Stimulated activated naive CD8-positive, alpha-beta T cell treated with anti-CD3 and anti-CD28 coated beads, Interleukin-15, Interleukin-2, amounts not matched to agents 100 U/mL and 50 U/mL, for 24 hours (primary cell): ENCODE results near the gene DENND1C.

Experiments used
- ATAC-seq: fragments of 150-1000 bp; cut with Tn5 transposase; one replicate; pipeline ENCODE4 v1.10.0; 2021
- DNase-seq: peaks from one replicate; pipeline ENCODE4 v3.0.0; 2021

DENND1C gene

DNA sequence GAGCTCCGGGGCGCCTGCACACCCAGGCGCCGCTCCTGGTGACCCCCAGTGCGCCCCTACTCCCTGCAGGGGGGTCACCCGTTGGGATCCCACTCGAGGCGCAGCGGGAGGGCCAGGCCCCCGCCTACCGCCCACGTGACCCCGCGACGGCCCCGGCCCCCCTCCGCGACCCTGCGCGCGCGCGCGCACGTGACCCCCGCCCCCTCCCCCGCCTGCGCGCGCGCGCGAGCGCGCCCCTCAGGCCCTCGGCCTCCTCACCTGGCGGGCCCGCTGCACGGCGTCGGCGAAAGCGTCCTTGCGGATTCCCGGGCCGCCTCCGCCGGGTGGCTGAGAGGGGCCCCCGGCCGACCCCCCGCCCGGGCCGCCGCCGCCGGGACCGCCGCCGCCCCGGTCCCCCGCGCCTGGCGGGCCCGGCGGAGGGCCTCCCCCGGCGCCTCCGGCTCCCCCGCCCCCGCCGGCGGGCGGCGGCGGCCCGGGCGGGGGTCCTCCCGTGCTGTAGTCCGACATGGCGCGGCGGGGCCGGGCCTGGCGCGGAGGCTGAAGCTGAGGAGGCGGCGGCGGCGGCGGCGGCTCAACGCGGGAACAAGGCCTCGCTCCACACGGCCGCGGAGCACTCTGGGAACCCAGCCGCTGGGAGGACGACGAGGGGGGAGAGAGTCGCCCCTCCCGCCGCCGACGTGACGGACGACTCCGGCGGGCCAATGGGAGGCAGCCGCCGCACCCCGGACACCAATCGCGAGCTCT, 57.2 kb downstream of the DENND1C start, which contains the start of gene KHSRP:
Gene KHSRP, minus strand, starts transcription at position 617 of the 744 bp plus-strand sequence. Its CDS starts 110 bp downstream, at position 507.
- DNase-seq (peak; percentile 49), ATAC-seq (no peak)

DNA sequence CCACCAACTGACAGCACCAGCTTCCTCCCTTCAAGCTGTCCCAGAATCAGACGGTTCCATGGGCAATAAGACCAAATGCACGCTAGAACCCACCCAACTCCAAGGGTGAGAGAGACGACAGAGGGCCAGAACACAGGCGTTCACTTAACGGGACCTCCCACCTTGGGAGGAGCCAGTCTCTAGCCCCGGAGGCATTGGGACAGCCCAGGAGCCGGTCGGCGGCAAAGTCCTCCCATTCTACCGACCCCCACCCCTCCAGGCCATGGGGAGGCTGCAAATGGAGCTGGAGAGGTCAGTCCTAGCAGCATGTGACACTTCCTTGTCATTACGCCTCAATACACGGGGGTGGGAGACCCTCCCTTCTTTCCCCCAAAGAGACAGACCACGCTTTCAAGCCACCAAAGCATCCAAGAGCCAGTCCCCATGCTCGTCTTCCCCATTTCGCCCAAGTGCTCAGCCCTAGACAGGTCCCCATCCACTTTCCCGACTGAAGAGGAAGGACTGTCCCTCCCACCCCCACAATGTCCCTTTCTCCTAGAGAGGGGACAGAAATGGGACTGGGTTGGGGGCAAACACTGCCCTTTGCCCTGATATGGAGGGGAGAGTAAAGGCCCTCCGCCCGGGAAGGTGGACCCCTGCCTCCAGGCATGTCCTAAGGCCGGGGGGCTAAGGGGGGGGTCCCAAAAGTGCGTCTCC, 57.9 kb downstream of the DENND1C start:
- DNase-seq (peak; percentile 55), ATAC-seq (no peak)

GRCh38 chr19:6421075-6422014, 60.2 kb downstream of the DENND1C start:
- DNase-seq (no peak), ATAC-seq (no peak)

- no peak for ATAC-seq
- no peak for DNase-seq
These were observed 63.0 kb downstream of the DENND1C start for GRCh38 chr19:6418562-6418932.

GRCh38 chr19:6417713-6418561, 63.6 kb downstream of the DENND1C start:
- no peak for DNase-seq

More at GRCh38 chr19:6417713-6418561, 63.6 kb downstream of the DENND1C start:
- ATAC-seq, result no peak
